ENCODE data around the gene TNIK.
A peak's percentile ranks its signal among the peaks of the same experiment; 100 is the strongest.

Gene TNIK

DNA sequence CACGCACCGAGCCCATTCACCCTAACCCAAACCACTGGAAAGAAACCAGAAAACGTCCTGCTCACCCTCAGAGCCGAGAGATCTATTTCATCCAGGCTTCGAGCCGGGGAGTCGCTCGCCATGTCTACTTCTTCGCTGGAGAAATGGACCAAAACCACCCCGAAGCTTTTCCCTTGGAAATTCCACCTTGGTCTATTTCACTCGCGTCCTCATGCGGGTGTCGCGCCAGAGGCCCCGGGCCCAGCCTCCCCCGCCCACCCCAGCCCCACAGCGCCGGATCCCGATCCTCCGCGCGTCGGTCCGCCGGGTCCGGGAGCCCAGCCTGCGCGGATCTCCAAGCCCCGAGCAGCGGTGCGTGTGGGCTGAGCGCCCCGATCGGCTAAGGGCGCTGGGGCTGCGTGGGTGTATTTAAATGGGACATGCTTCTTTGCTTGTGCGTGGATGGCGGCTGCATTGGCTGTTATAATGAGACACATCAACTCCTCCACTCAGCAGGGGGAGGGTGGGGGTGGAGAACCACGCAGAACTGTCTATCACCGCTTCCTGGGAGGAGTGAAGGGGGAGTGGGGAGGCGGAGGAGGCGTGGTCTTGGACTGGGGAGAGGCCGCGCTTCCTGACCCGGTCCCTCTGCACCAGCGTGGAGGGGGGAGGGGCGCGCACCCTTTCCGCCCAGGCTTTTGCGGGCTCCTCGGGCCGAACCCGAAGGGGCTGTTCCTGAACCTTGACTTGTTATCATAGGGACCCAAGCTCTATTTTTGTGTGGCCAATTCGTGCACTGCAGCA, at the start of gene TNIK:
Gene TNIK (minus strand): TSS at position 464 of the 783 bp plus-strand sequence. CDS start 342 bp downstream, at position 122.
- peak; percentile 78 for DNase-seq (ENCODE audit: low spot score)

GRCh38 chr3:171508676-171509075, 48.5 kb upstream of the TNIK start:
- no peak for DNase-seq (ENCODE audit: low spot score)

DNA sequence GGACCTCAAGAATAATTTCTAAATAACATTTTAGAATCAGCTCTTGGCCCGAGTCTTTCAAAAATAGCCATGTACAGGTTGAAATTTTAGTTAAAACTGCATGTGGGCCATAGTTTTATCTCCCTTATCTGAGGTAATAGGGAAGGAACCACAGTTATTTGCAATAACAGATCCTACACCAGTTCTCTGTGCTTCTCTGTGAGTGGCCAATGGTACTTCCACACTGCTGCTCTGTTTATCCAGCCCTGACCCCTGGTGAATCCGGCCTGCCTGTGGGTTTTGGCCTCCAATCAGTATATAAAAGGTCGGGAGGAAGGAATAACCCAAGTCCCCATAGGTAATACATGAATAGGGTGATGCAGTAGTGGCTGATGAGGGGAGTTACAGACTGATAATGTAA, 48.0 kb upstream of the TNIK start:
- no peak for DNase-seq (ENCODE audit: low spot score)

- DNase-seq (ENCODE audit: low spot score): no peak
These were observed 46.6 kb upstream of the TNIK start for GRCh38 chr3:171506743-171507319.

DNA sequence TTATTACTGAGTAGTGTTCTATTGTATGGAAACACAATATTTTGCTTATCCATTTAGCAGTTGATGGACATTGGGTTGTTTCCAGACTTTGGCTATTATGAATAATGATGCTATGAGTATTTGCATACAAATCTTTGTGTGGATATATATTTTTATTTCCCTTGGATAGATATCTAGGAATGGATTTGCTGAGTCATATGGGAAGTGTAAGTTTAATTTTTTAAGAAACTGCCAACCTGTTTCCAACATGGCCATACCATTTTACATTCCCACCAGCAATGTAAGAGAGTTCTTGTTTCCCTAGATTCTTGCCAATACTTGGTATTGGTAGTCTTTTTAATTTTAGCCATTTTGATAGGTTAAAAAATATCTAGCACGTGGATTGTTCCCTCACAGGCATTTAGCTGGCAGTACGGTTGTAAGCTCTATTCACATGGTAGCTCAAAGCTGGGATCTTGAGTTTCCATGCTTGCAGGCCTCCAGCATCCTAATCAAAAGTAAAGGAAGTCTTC, 45.7 kb upstream of the TNIK start:
- DNase-seq (ENCODE audit: low spot score): no peak

- no peak for DNase-seq (ENCODE audit: low spot score)
These were observed 44.2 kb upstream of the TNIK start for GRCh38 chr3:171504376-171504775.

DNA sequence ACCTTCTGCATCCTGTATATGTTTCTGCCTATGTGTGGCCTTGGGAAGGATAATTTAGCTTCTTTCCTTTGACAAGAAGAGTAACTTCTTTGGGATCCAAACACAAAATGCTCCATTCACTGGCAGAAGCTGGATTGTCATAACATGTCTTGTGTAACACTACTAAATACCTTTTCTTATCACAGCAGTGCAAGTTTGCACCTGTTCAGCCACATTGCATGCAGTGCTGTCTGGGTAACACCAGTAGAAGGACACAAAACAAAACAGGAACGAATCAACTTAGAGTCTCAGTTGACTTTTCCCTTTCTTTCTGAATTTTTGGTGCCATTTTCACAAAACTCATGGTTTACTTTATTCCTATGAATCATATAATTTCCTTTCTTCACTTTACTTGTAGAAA, 43.6 kb upstream of the TNIK start:
- no peak for DNase-seq (ENCODE audit: low spot score)

DNA sequence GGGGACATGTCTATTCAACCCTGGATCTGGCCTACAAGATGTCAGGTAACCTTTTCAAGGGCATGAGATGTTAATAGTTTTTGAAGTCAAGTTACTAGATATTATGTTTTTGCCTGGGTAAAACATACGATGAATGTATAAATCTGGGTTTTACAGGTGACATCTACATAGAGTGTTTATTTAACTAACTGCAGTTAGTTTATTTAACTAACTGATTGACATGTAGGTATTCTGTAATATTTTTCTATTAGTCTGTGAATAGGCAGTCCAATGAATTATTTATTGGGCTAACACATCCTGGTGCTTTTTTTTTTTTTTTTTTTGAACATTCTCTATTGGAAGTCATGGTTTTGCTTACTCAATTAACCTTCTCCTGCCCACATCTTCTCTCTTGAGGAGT, 38.7 kb upstream of the TNIK start:
- DNase-seq (ENCODE audit: low spot score): no peak

GRCh38 chr3:171497468-171497867, 37.3 kb upstream of the TNIK start:
- DNase-seq (ENCODE audit: low spot score): no peak

GRCh38 chr3:171495413-171495812, 35.2 kb upstream of the TNIK start:
- no peak for DNase-seq (ENCODE audit: low spot score)

DNA sequence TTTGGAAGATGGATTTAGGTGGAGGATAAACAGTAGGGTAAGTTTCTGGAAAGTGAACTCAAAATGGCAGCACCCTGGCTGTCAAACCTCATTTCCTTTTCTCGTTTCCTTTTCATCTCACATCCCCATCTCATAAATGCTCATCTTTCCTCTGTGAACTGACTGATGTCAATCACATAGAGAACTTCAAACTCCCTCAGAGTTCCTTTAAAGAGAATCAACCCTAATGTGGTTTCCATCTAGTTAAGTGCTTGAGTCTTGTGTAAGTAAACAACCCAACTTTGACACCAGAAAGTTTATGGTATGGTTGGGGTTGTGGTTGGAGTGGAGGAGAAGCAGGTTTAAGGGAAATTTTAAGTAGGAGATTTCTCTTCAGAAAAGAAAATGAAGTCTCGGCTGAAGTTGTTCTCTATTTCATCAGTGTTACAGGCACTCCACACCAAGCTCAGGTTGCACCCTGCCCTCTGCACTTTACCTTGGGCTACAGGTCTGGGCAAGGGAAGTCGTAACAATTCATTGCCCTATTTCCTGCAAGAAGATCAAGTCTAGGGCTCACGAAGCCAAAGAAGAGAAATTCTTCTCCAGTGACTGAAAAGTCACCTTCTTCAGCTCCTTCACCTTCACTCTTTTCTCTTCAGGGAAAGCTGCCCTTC, 34.4 kb upstream of the TNIK start:
- no peak for DNase-seq (ENCODE audit: low spot score)

DNA sequence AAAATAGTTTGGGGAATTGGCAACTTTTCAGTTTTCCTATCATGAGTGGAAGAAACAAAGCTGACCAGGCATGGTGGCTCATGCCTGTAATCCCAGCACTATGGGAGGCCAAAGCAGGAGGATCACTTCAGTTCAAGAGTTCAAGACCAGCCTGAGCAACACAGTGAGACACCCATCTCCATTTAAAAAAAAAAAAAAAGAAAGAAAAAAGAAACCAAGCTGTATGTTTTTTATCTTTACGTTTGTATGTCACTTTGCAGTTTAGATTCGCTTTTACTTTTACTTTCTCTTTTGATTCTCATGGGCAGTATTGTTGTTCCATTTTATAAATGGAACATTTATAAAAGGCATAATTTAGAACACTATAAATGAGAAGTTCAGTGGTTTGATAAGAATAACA, 31.2 kb upstream of the TNIK start:
- no peak for DNase-seq (ENCODE audit: low spot score)

DNA sequence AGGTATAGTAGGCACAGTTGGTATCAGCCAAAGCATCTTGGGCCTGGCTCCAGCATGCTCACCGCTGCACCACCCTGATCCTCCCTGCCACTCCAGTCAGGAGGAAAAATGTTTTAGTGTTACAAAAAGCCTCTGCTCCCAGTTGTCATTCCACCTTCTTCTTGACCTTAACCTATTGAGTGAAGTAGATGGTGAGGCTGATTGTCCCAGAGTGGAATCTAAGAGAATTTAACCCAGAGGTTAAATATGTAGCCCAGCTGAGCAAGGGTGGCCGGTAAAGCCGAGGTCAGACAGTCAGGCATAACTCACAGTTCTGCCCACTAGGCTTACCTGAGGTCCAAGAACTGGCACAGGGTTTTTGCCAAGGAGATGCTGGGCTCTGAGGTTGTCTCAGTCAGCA, 30.7 kb upstream of the TNIK start:
- DNase-seq (ENCODE audit: low spot score): no peak

DNA sequence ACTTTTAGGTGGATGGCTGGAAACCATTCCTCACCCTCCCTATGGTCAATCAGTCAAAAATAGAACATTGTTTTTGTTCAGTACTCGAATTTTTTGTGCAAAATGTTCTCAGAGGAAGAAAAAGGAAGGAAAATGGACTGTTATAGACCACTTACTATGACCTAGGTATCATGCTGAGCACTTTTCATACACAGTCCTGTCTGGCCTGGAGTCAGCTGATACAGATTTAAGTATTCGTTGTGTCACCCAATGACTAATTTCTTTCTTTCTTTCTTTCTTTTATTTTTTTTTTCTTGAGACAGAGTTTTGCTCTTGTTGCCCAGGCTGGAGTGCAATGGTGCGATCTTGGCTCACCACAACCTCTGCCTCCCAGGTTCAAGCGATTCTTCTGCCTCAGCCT, 29.1 kb upstream of the TNIK start:
- DNase-seq (ENCODE audit: low spot score): no peak

DNA sequence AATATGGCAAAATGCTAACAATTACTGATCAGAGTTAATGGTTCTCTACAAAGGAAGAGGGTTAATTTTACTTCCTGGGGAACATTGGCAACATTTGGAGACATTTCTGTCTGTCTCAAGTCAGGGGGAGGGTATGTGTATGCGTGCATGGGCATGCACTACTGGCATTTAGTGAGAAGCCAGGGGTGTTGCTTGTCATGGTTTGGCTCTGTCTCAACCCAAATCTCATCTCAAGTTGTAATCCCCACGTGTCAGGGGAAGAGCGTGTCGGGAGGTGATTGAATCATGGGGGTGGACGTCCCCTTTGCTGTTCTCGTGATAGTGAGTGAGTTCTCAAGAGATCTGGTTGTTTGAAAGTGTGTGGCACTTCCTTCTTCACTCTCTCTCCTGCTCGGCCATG, 28.3 kb upstream of the TNIK start:
- no peak for DNase-seq (ENCODE audit: low spot score)

- DNase-seq (ENCODE audit: low spot score): no peak
These were observed 27.2 kb upstream of the TNIK start for GRCh38 chr3:171487382-171487781.

- DNase-seq (ENCODE audit: low spot score): no peak
These were observed 25.1 kb upstream of the TNIK start for GRCh38 chr3:171485338-171485737.

DNA sequence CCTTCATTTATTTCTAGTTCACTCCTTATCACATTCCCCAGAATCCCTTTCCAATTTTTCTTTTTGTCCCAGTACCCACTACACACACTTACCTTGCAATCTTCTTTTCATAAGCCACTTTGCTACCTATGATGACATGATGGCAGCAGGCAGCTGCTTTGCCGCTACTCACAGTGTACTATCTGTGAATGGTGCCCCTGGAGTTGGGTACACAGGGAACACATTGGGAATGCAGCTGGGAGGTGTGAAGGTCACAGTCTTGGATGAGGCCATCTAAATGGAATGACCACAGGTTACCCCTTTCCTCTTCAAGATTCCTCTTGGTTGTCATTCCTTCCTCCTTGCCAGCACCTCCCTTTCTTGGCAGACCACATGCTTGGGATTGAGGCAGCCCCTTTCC, 20.8 kb upstream of the TNIK start:
- no peak for DNase-seq (ENCODE audit: low spot score)

GRCh38 chr3:171480526-171480925, 20.3 kb upstream of the TNIK start:
- DNase-seq (ENCODE audit: low spot score): no peak

DNA sequence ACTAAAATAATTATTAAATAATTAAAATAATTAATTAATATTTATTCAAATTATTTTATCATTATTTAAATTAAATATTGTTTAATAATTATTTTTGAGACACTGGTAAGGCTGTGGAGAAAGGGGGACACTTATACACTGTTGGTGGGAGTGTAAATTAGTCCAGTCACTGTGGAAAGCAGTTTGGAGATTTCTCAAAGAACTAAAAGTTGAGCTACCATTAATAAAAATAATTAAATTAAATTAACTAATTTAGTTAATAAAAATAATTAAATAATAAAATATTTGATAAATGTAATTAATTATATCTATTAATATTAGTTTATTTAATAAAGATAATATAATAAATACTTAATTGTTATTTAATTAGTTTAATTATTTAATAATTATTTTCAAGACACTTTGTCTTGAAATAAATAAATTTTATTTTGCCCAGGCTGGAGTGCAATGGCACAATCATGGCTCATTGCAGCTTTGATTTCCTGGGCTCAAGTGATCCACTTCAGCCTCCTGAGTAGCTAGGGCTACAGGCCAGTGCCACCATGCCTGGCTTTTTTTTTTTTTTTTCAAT, 16.4 kb upstream of the TNIK start:
- no peak for DNase-seq (ENCODE audit: low spot score)

GRCh38 chr3:171472552-171472951, 12.3 kb upstream of the TNIK start:
- no peak for DNase-seq (ENCODE audit: low spot score)

GRCh38 chr3:171470714-171471227, 10.6 kb upstream of the TNIK start:
- DNase-seq (ENCODE audit: low spot score): no peak

GRCh38 chr3:171469376-171469775, 9.2 kb upstream of the TNIK start:
- DNase-seq (ENCODE audit: low spot score): no peak
